GM12873 (cell line): ENCODE data around the gene SAE1.

Experiments
- TF ChIP-seq, protein P1 (sequence below): IDR thresholded peaks from 2 replicates; pipeline ENCODE4 v1.5.1; 2012; ENCODE audit warnings: low read depth, mild to moderate bottlenecking, moderate library complexity, low read length, control low read depth; ENCODE audit not compliant: insufficient read depth; ENCODE audit errors: missing control alignments

SAE1 gene

DNA sequence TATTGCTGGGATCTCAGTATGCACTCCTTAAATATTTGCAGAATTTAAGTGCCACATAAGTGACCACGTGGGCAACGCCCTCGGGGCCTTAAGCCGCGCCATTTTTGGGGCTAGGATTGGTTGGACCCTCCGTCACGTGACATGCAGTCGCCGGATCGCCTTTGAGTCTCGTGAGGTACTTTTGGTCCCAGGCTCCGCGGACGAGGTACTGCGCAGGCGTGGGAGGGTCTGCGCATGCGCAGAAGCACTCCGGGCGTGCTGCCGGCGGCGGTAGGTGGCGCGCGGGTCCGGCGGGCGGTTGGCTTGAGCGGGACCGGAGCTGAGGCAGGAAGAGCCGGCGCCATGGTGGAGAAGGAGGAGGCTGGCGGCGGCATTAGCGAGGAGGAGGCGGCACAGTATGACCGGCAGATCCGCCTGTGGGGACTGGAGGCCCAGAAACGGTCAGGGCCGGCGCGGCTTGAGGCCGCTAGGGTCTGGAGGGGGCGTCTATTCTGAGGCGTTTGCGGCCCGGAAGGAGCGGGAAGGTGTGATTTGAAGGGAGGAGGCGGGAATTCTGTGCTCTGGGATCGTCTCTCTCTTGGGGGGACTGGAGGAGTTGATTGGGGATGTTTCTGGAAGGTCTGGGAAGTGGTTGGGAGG, at the start of gene SAE1:
SAE1 (plus strand) TSS at position 247 of the 639 bp plus-strand sequence; CDS start at position 343, 96 bp downstream.
- TF ChIP-seq, protein P1, sequence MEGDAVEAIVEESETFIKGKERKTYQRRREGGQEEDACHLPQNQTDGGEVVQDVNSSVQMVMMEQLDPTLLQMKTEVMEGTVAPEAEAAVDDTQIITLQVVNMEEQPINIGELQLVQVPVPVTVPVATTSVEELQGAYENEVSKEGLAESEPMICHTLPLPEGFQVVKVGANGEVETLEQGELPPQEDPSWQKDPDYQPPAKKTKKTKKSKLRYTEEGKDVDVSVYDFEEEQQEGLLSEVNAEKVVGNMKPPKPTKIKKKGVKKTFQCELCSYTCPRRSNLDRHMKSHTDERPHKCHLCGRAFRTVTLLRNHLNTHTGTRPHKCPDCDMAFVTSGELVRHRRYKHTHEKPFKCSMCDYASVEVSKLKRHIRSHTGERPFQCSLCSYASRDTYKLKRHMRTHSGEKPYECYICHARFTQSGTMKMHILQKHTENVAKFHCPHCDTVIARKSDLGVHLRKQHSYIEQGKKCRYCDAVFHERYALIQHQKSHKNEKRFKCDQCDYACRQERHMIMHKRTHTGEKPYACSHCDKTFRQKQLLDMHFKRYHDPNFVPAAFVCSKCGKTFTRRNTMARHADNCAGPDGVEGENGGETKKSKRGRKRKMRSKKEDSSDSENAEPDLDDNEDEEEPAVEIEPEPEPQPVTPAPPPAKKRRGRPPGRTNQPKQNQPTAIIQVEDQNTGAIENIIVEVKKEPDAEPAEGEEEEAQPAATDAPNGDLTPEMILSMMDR, result peak; percentile 50

DNA sequence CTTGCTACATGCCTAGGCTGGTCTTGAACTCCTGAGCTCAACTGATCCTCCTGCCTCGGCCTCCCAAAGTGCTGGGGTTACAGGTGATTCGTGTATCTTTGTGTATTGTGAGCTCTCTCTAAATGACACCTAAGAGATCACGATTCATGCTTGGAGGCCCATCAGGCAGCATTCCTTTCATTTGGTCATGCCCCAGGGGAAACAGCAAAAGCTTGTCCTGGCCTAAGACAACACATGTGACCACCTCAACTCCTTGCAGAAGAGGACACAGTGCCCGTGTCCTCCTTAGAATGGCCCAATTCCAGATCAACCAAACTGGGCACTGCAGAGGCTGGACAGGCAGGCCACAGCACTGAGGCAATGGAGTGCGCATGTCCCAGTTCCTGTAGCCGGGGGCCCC, 49.5 kb upstream of the SAE1 start:
- TF ChIP-seq, protein P1, result no peak

DNA sequence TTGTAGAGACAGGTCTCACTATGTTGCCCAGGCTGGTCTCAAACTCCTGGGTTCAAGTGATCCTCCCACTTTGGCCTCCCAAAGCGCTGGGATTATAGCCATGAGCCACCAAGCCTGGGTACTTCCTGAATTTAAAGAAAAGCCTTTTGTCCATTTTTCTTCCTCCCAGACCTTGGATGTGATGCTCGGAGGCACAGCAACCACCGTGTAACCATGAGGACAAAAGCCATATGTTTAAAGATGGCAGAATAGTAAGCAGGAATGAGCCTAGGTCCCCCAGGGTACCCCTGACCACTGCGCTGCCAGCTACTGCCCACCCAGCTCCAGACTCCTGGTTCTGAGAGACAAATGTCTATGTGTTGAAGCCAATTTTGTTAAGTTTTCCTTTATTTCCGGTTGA, 48.1 kb upstream of the SAE1 start:
- TF ChIP-seq, protein P1, result no peak

DNA sequence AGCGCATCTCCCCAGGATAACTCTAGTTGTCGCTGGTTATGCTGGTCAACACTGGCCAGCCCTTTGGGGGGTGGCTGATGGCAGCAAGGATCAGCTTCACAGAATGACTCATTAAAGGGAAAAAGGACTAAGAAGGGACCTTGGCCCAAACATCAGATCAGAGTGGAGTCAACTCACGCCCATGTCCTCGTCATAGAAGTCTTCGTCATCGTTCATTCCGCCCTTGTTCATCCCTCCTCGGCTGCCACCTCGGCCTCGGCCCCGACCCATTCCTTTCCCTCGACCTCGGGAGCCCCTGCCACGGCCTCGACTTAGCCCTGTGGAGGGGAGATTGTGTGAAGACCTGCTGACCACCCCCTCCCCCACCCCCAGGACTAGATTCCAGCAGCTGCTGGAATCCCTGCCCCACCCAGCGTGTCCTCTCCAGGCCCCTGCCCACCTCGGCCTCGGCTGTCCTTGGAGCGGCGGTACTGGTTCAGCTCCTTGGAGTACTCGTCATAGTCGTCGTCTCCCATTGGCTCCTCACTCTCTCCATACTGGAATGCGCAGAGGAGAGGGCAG, 45.7 kb upstream of the SAE1 start:
- TF ChIP-seq, protein P1, result no peak

DNA sequence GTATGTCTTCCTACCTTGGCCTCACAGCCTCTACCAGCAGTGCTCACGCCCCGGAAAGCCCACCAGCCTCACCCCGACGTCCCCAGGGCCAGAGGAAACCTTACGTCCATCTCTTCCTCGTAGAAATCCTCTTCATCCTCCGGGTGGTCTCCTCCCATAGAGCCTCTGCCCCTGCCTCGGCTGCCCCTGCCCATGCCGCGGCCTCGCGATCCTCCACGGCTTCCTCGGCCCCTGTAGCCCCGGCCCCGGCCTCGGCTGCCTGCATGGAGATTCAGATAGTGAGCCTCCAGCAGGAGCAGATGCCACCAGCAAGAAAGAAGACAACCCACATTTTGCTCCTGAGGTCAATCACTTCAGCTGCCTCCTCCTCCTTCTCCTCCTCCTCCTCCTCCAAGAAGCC, 44.4 kb upstream of the SAE1 start:
- TF ChIP-seq, protein P1, result no peak

DNA sequence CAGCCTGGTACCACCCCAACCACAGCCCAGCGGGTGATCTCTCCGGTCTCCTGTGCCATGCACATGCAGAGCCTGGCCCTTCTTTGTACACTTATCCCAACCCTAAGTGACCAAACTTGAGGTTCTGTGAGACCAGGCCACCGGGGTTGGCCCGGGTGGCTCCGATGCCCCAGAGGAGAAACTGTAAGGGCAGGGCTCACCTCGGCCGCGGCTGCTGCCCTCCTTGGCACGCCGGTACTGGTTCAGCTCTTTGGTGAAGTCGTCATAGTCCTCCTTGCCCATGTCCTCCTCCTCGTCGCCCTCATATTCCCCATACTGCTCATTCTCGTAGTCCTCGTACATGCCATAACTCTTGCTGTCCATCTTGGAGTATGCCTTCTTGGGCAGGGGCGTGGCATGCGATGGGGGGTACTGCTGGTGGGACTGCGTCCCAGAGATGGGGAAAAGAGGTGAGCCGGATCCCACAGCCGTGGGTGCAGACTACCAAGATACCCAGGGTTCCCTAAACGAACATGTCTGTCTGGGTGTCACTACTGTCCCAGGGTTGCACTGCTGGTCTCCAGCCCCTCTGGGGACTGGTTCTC, 40.8 kb upstream of the SAE1 start:
- TF ChIP-seq, protein P1, result no peak

DNA sequence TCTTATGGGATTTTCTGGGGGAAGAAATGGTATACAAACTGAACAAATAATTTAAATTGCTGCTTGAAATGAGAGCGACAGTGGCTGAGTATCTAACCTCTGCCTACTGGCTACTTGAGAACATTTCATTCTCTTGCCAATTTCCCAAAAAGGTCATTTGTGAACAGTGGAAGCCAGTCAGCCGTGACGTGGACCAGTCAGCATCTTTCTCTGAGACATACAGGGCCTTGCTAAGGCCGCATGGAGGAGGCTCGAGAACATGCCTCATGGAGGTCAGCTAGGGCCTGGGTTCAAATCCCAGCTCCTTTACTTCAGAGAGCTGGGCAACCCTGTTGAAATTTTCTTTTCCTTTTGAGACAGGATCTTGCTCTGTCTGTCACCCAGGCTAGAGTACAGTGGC, 37.4 kb upstream of the SAE1 start:
- TF ChIP-seq, protein P1, result no peak
